ENCODE measurements around the gene ACSS3. TPM values are rescaled to one million over a fixed set of nuclear protein-coding genes. Genes with fewer than 3 reads are reported as not detected.

Gene ACSS3
- total RNA-seq, 1 experiment from 2014 or later = 19.3 TPM

GRCh38 chr12:81070846-81071245, 7.0 kb upstream of the ACSS3 start:
- no peak overlapping the region for H4K91ac ChIP-seq (ENCODE audit: insufficient read length, low read depth, low read length)
- H3K9me3 Mint-ChIP-seq = peaks cover under 1 to 3% of the 10 kb centered on the region in 2 experiments; a peak in 3 of 5 replicates
- peaks cover 11% of the 10 kb centered on the region for H3K27me3 Mint-ChIP-seq (ENCODE audit: low read depth)
- H2BK15ac ChIP-seq (ENCODE audit: low read depth, low read length) = no peak overlapping the region
- no peak overlapping the region for H3K18ac ChIP-seq (ENCODE audit: insufficient read length, low read depth, low read length)
- H3K14ac ChIP-seq (ENCODE audit: insufficient read depth, low read length) = no peak overlapping the region
- no peak overlapping the region for H2BK5ac ChIP-seq (ENCODE audit: insufficient read length, low read length)
- H3K27ac Mint-ChIP-seq = no peak overlapping the region
- H3K79me2 ChIP-seq (ENCODE audit: insufficient read depth, low read length) = no peaks in the 10 kb centered on the region
- no peak overlapping the region for H2BK12ac ChIP-seq (ENCODE audit: insufficient read length, low read depth, low read length)
- H4K20me1 ChIP-seq (ENCODE audit: control insufficient read depth, insufficient read depth, insufficient read length) = no peaks in the 10 kb centered on the region
- H3K4me1 ChIP-seq (ENCODE audit: insufficient read depth, low read length) = no peaks in the 10 kb centered on the region
- H3K27ac ChIP-seq (ENCODE audit: insufficient read length, low read depth, low read length) = no peak overlapping the region
- H3K9me3 ChIP-seq (ENCODE audit: control insufficient read depth, low read depth, low read length) = no peaks in the 10 kb centered on the region
- H4K8ac ChIP-seq (replicated peaks; ENCODE audit: insufficient read length, low read depth, low read length) = no peak overlapping the region
- no peaks in the 10 kb centered on the region; a peak in 2 of 4 replicates for H3K4me1 Mint-ChIP-seq
- no peak overlapping the region for H2AK5ac ChIP-seq (ENCODE audit: insufficient read length, low read length)
- H2AFZ ChIP-seq (ENCODE audit: low read length) = no peak overlapping the region
- no peak overlapping the region for H3K4ac ChIP-seq (ENCODE audit: low read depth, low read length)
- no peak overlapping the region for H3K56ac ChIP-seq (ENCODE audit: insufficient read length, low read depth, low read length)
- no peaks in the 10 kb centered on the region for H3K79me1 ChIP-seq (ENCODE audit: insufficient read depth, low read depth, low read length, poor library complexity, severe bottlenecking)
- H3K23me2 ChIP-seq (ENCODE audit: insufficient read length, low read depth, low read length, poor library complexity, severe bottlenecking) = no peaks in the 10 kb centered on the region
- no peak overlapping the region for H2BK20ac ChIP-seq (ENCODE audit: low read depth, low read length, poor library complexity, severe bottlenecking)
- H3K36me3 Mint-ChIP-seq (ENCODE audit: insufficient read depth in 1 of 3, low read depth in 3 of 3) = no peaks in the 10 kb centered on the region
- H3T11ph ChIP-seq (ENCODE audit: low read length) = no peak overlapping the region
- no peak overlapping the region for H4K5ac ChIP-seq (ENCODE audit: insufficient read length, low read depth, low read length)
- no peak for TF ChIP-seq CTCF (conservative IDR thresholded peaks at IDR 0.05)
- H3K4me2 ChIP-seq (ENCODE audit: insufficient read depth, insufficient read length, low read length) = no peak overlapping the region
- H3K4me3 Mint-ChIP-seq = no peak overlapping the region
- no peak overlapping the region for H3K23ac ChIP-seq (ENCODE audit: insufficient read length, low read depth, low read length)
- no peak overlapping the region for H2BK120ac ChIP-seq (ENCODE audit: low read depth, low read length, poor library complexity, severe bottlenecking)
- H3K27me3 ChIP-seq (ENCODE audit: insufficient read depth, low read length) = no peaks in the 10 kb centered on the region
- no peak for DNase-seq
- no peak overlapping the region for H3K9ac ChIP-seq (ENCODE audit: extremely low read depth, insufficient read length, low read length)

Measured in H9 (cell line).